Limb (tissue), 2 donors: ENCODE data around the gene CD79A.

Experiments used
- DNase-seq, 2 donors: peaks; one replicate each; pipeline ENCODE4 v3.0.0-alpha.2; 2016; ENCODE audit errors: extremely low spot score in 2 of 2

The CD79A gene

DNA sequence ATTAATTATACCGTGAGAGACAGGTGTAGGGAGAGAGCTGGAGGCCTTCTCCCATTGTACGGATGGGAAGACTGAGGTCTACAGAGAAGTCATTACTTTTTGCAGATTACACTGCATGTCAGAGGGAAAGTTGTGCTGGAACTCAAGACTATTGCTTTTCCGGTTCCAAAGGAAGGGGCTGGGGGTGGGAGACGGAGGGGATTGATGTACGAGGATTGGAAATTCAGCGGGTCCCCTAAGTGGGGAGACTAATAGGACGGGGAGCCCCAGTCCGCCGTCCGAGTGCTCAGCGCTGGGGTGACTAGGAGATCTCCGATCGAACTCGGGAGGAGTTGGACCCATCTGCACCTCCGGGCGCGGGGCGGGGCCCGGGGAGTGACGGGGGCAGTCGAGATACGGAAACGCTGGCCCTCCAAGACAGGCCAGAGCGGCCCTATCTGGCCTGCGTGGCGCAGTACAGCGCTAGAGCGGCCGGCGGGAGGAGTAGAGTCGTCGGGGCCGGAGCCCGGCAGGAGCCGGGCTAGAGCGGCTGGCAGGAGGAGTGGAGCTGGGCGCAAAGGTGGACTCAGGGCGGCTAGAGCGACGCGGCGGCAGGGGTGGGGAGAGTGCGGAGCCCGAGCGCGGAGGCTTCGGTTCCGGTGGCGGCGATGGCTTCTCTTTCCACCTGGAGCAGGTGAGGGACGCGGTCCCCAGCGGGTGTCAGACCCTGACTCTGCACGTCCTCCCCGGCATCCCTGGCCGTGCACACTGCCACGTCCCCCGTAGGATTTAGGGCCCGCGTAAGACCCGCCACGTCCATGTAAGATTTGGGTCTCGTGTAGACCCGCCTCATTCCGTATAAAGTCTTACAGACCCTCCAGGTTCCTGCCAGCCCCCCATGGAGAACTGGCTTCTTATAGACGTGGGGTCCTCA is 7.0 kb downstream of the CD79A start:
- peak; percentile 95 to 98 for DNase-seq

- DNase-seq = no peak
Observed at GRCh38 chr19:41886761-41887710, 10.0 kb downstream of the CD79A start.

GRCh38 chr19:41887711-41888382 is 10.8 kb downstream of the CD79A start:
- DNase-seq = peak; percentile 27 to 66

DNA sequence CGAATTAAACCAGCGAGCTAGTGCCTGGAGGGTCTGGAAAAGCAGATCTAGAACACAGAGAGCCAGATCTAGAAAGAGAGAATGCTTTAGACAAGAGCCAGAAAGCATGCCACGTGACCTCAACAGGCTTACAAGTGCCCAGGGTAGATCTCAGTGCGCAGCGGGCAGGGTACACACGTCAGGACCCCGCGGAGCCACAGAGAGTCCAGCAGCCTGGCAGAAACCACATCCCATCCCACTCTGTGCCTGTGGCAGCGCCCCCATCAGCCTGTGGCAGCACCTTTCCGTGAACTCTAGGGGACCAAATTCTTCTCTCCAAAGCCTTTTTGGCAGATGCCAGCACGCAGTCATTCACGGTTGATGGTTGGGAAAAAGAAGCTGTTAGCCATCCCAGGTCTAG is 11.8 kb downstream of the CD79A start:
- DNase-seq = no peak

GRCh38 chr19:41889896-41890295 is 12.8 kb downstream of the CD79A start:
- DNase-seq = no peak

- no peak for DNase-seq
Observed at GRCh38 chr19:41890936-41891335, 13.9 kb downstream of the CD79A start.

- no peak for DNase-seq
Observed at GRCh38 chr19:41892173-41892902, 15.3 kb downstream of the CD79A start.

DNA sequence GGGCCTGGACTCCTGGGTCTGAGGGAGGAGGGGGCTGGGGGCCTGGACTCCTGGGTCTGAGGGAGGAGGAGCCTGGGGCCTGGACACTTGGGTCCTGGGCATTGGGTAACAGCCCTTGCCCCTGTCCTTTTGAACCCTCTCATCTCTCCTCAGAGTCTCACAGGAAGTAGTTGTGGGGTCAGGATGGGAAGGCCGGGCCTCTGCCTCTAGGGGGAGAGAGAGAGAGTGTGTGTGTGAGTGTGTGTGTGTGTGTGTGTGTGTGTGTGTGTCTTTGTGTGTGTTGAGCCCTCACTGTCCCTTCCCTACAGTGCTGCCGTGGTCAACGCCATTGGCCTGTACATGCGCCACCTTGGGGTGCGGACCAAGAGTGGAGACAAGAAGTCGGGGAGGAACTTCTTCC is 16.8 kb downstream of the CD79A start:
- DNase-seq = no peak

DNA sequence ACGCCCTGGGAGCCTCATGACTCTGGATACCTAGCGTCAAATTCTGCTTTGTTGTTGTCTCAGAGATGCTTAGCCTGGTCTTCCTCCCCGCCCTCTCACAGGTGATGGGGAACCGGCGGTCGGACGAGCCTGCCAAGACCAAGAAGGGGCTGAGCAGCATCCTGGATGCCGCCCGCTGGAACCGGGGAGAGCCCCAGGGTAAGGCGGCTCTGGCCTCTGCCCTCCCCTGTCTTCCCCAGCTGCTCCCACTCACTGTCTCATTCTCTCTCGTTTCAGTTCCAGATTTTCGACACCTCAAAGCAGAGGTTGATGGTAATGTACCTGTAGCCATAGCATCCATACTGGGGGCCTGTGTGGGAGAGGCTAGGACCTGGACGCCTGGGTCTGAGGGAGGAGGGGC is 17.3 kb downstream of the CD79A start:
- no peak for DNase-seq

GRCh38 chr19:41895745-41896580 is 18.9 kb downstream of the CD79A start:
- DNase-seq = no peak

DNA sequence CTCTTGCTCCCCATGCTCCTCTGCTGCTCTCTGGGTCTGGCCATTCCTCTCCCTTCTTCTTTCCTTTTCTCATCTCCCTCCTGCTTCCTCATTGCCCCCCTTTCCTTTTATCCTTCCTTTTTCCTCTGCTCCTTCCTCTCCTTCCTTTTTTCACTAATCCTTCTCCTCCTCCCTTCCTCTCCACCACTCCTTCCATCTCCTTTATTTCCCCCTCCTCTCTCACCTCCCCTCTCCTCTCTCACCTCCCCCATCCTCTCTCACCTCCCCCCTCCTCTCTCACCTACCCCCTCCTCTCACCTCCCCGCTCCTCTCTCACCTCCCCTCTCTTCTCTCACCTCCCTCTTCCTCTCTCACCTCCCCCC is 19.5 kb downstream of the CD79A start:
- DNase-seq = no peak

- no peak for DNase-seq
Observed at GRCh38 chr19:41897181-41897580, 20.1 kb downstream of the CD79A start.

- DNase-seq = no peak
Observed at GRCh38 chr19:41897820-41898219, 20.7 kb downstream of the CD79A start.

DNA sequence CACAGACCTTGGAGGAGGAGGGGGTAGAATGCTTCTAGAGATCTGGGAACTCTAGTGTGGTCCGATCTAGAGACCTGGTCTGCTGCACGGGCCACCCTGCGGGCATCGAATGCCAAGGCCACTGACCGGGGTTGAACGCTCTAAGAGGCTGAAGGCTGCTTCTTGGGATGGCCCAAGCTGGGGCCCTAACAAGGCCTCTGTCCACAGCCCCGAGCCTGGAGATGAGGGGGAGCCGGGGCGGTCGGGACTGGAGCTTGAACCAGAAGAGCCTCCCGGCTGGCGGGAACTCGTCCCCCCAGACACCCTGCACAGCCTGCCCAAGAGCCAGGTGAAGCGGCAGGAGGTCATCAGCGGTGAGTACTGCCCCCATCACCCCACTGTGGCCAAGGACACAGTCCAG is 21.2 kb downstream of the CD79A start:
- no peak for DNase-seq

- no peak for DNase-seq
Observed at GRCh38 chr19:41901707-41902360, 24.8 kb downstream of the CD79A start.

DNA sequence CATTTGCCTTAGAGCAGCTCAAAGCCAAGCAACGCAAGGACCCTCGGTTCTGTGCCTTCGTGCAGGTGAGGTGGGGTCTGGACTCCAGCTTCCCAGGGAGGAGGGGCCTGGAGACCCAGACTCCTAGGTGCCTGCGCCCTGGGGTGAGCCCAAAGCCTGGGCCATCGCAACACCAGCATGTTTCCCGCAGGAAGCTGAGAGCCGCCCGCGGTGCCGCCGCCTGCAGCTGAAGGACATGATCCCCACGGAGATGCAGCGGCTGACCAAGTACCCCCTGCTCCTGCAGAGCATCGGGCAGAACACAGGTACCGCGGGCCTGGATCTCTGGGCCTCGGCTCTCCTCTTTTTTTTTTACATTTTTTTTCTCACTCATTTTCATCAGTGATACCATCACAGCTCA is 25.5 kb downstream of the CD79A start:
- DNase-seq = no peak

GRCh38 chr19:41903193-41903953 is 26.3 kb downstream of the CD79A start:
- no peak for DNase-seq

DNA sequence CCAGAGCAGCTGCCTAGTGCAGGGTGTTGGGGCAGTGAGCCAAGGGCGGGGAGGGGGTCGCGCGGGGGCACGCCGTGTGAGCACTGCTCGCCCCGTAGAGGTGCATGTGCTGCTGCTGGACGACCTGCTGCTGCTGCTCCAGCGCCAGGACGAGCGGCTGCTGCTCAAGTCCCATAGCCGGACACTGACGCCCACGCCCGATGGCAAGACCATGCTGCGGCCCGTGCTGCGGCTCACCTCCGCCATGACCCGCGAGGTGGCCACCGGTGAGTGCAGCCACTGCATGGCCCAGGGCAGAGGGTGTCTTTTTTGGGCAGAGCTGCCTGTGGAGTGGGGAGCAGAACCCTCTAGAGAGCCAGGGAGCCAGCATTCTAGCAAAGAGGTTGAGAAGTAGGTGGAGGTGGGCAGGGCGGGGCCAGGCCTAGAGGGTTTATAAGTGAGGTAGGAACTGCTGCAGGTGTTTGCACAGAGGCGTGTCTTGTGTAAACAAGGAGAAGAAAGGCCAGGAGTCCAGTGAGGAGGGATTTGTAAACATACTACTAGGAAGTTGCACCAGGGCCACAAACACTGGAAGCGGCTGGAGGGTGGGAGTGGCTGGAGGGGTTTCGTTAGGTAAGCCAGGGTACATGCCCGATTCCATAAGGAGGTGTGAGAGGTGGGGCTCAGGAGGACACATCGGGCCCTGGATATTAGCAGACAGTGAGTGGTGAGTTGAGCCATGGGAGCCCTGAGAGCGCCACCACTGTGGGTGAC is 27.2 kb downstream of the CD79A start:
- no peak for DNase-seq
